ENCODE results near the gene ATOH8. TPM values are rescaled to one million over a fixed set of nuclear protein-coding genes. Genes with fewer than 3 reads are reported as not detected.
A peak's percentile ranks its signal among the peaks of the same experiment; 100 is the strongest.

Gene ATOH8
- polyA plus RNA-seq, 2 of the 4 experiments (the other 2 are of a cell fraction), result 1.8 to 20.0 TPM

DNA sequence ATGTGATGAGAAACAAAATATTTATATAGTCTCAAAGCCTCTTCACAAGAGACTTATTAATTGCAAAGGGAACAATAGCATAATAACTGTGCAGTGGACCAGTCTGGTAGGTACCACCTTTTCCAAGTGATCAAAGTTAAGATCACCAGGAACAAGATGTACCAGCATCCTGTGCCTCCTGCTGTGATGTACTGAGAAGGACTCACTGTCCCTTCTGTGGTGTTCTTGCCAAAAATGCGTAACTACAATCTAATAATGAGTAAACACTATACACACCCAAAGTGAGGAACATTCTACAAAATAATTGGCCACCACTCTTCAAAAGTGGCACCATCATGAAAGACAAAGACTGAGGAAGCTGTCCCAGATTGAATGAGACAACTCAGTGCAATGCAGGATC is 45.1 kb upstream of the ATOH8 start:
- POLR2A ChIA-PET, result no interaction called here
- Histone ChIP-seq H3K9me3 (no peaks in the 10 kb centered on the region), H3K4me2 (no peak overlapping the region; the same call in 2 of the 3 replicates), H3K27ac (peak overlapping the region in 1 of 2 experiments; percentile 84; a peak in 1 of 6 replicates), H3K4me3 (no peak overlapping the region), H3K4me1 (peaks cover 54% of the 10 kb centered on the region)
- WGBS (ENCODE audit: missing lambda C conversion rate), result 67% methylated on average over 1 of the region's 1 CpG
- TF ChIP-seq ZC3H11A (IDR thresholded peaks at IDR 0.05) (no peak), EHF (CRISPR knock-in tag; IDR thresholded peaks at IDR 0.05) (no peak), KDM5A (IDR thresholded peaks at IDR 0.05) (no peak), RARB (CRISPR knock-in tag; IDR thresholded peaks at IDR 0.05) (no peak), CBX8 (IDR thresholded peaks at IDR 0.05) (no peak), CHD2 (IDR thresholded peaks at IDR 0.05; ENCODE audit: low read length, partially characterized antibody) (no peak), RCOR1 (IDR thresholded peaks at IDR 0.05; ENCODE audit: low read depth, low read length) (no peak), EP300 (IDR thresholded peaks at IDR 0.05) (no peak), CHD4 (IDR thresholded peaks at IDR 0.05; ENCODE audit: borderline replicate concordance) (no peak), POLR2AphosphoS2 (conservative IDR thresholded peaks at IDR 0.05; ENCODE audit: low read length) (no peak), FOSL2 (IDR thresholded peaks at IDR 0.05) (no peak), FOSL2 (CRISPR knock-in tag; IDR thresholded peaks at IDR 0.05) (no peak), BHLHE40 (IDR thresholded peaks at IDR 0.05; ENCODE audit: low read depth, low read length) (no peak), ESRRA (IDR thresholded peaks at IDR 0.05; ENCODE audit: borderline replicate concordance, low read length) (no peak), HOXA7 (CRISPR knock-in tag; IDR thresholded peaks at IDR 0.05) (no peak), CBX2 (IDR thresholded peaks at IDR 0.05; ENCODE audit: borderline replicate concordance, low read depth) (no peak)
- TF ChIP-seq, protein P1, sequence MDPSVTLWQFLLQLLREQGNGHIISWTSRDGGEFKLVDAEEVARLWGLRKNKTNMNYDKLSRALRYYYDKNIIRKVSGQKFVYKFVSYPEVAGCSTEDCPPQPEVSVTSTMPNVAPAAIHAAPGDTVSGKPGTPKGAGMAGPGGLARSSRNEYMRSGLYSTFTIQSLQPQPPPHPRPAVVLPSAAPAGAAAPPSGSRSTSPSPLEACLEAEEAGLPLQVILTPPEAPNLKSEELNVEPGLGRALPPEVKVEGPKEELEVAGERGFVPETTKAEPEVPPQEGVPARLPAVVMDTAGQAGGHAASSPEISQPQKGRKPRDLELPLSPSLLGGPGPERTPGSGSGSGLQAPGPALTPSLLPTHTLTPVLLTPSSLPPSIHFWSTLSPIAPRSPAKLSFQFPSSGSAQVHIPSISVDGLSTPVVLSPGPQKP (IDR thresholded peaks at IDR 0.05; ENCODE audit: low read depth, low read length), result no peak
- CTCF ChIA-PET, result interaction anchor here (0.6 to 16.3 kb wide), 18 partner anchors 12 to 119 kb away, joined by 3 to 241 read pairs (median 13); partner anchors contain the start of gene GNLY
- ATAC-seq, result no peak
- no peak for FAIRE-seq
- no peak for DNase-seq (ENCODE audit: low read depth in 1 of 2, low spot score in 1 of 2)

- H3K27ac ChIP-seq, result peak overlapping the region in 1 of 2 experiments; percentile 84; a peak in 1 of 6 replicates
Observed at GRCh38 chr2:85709401-85709811, 44.4 kb upstream of the ATOH8 start.

More at GRCh38 chr2:85709401-85709811, 44.4 kb upstream of the ATOH8 start:
- CTCF ChIA-PET, result interaction anchor here (0.6 to 16.3 kb wide), 18 partner anchors 11 to 180 kb away, joined by 3 to 241 read pairs (median 6); partner anchors contain the start of genes GNLY and ST3GAL5
- Histone ChIP-seq H3K4me1 (peaks cover 51% of the 10 kb centered on the region), H3K4me2 (no peak overlapping the region; the same call in 2 of the 3 replicates), H3K9me3 (no peaks in the 10 kb centered on the region), H3K4me3 (no peak overlapping the region)
- FAIRE-seq (no peak), ATAC-seq (no peak), DNase-seq (ENCODE audit: low read depth in 1 of 2, low spot score in 1 of 2) (no peak)
- WGBS (ENCODE audit: missing lambda C conversion rate), result 78% methylated on average over 4 of the region's 4 CpGs
- POLR2A ChIA-PET, result no interaction called here
- TF ChIP-seq NR3C1 (IDR thresholded peaks at IDR 0.05), result no peak
- TF ChIP-seq ZSCAN20 (CRISPR knock-in tag; IDR thresholded peaks at IDR 0.05), result no peak
- no peak for TF ChIP-seq HOXA7 (CRISPR knock-in tag; IDR thresholded peaks at IDR 0.05)
- no peak for TF ChIP-seq USF2 (IDR thresholded peaks at IDR 0.05)
- TF ChIP-seq, protein P2, sequence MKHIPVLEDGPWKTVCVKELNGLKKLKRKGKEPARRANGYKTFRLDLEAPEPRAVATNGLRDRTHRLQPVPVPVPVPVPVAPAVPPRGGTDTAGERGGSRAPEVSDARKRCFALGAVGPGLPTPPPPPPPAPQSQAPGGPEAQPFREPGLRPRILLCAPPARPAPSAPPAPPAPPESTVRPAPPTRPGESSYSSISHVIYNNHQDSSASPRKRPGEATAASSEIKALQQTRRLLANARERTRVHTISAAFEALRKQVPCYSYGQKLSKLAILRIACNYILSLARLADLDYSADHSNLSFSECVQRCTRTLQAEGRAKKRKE (CRISPR knock-in tag; IDR thresholded peaks at IDR 0.05; ENCODE audit: low read depth), result no peak
- TF ChIP-seq ESRRA (IDR thresholded peaks at IDR 0.05; ENCODE audit: borderline replicate concordance, low read length), result no peak
- TF ChIP-seq TP53 (CRISPR knock-in tag; IDR thresholded peaks at IDR 0.05), result no peak
- no peak for TF ChIP-seq NPAS2 (CRISPR knock-in tag; IDR thresholded peaks at IDR 0.05; ENCODE audit: borderline replicate concordance)
- TF ChIP-seq ZFP36 (IDR thresholded peaks at IDR 0.05; ENCODE audit: borderline replicate concordance, partially characterized antibody), result no peak
- TF ChIP-seq HDAC2 (IDR thresholded peaks at IDR 0.05), result no peak
- no peak for TF ChIP-seq EP300 (IDR thresholded peaks at IDR 0.05)
- TF ChIP-seq CBX2 (IDR thresholded peaks at IDR 0.05; ENCODE audit: borderline replicate concordance, low read depth), result no peak
- no peak for TF ChIP-seq ZNF302 (CRISPR knock-in tag; IDR thresholded peaks at IDR 0.05)

Data from A549 (cell line).